ENCODE data around the gene MVK.

Gene MVK

GRCh38 chr12:109608270-109608669, 34.7 kb downstream of the MVK start:
- Histone ChIP-seq H3K27me3 (peaks cover 93% of the 10 kb centered on the region), H3K4me1 (ENCODE audit: control insufficient read depth in 1 of 2, insufficient read depth in 1 of 2, low read depth in 1 of 2, low read length in 1 of 2) (no peaks in the 10 kb centered on the region), H3K9me3 (no peaks in the 10 kb centered on the region), H3K36me3 (no peaks in the 10 kb centered on the region), H3K4me3 (ENCODE audit: low read depth in 1 of 2, low read length in 1 of 2) (no peak overlapping the region), H3K27ac (no peak overlapping the region)
- TF ChIP-seq CTCF (IDR thresholded peaks at IDR 0.05) = no peak

GRCh38 chr12:109608793-109609192, 35.2 kb downstream of the MVK start:
- H3K36me3 ChIP-seq = no peaks in the 10 kb centered on the region
- H3K4me1 ChIP-seq (ENCODE audit: control insufficient read depth in 1 of 2, insufficient read depth in 1 of 2, low read depth in 1 of 2, low read length in 1 of 2) = no peaks in the 10 kb centered on the region
- no peak overlapping the region for H3K27ac ChIP-seq
- no peak overlapping the region for H3K4me3 ChIP-seq (ENCODE audit: low read depth in 1 of 2, low read length in 1 of 2)
- no peak for TF ChIP-seq CTCF (IDR thresholded peaks at IDR 0.05)
- no peaks in the 10 kb centered on the region for H3K9me3 ChIP-seq
- peaks cover 93% of the 10 kb centered on the region for H3K27me3 ChIP-seq

- H3K27me3 ChIP-seq = peaks cover 93% of the 10 kb centered on the region
- no peaks in the 10 kb centered on the region for H3K36me3 ChIP-seq
- H3K9me3 ChIP-seq = no peaks in the 10 kb centered on the region
- H3K27ac ChIP-seq = no peak overlapping the region
- H3K4me3 ChIP-seq (ENCODE audit: low read depth in 1 of 2, low read length in 1 of 2) = no peak overlapping the region
- no peaks in the 10 kb centered on the region for H3K4me1 ChIP-seq (ENCODE audit: control insufficient read depth in 1 of 2, insufficient read depth in 1 of 2, low read depth in 1 of 2, low read length in 1 of 2)
- TF ChIP-seq CTCF (IDR thresholded peaks at IDR 0.05) = no peak
Observed at GRCh38 chr12:109609342-109609741, 35.7 kb downstream of the MVK start.

- Histone ChIP-seq H3K27me3 (peaks cover 94% of the 10 kb centered on the region), H3K9me3 (no peaks in the 10 kb centered on the region), H3K27ac (no peak overlapping the region), H3K36me3 (no peaks in the 10 kb centered on the region), H3K4me3 (ENCODE audit: low read depth in 1 of 2, low read length in 1 of 2) (no peak overlapping the region), H3K4me1 (ENCODE audit: control insufficient read depth in 1 of 2, insufficient read depth in 1 of 2, low read depth in 1 of 2, low read length in 1 of 2) (no peaks in the 10 kb centered on the region)
- no peak for TF ChIP-seq CTCF (IDR thresholded peaks at IDR 0.05)
Observed at GRCh38 chr12:109610523-109610922, 36.9 kb downstream of the MVK start.

- Histone ChIP-seq H3K36me3 (no peaks in the 10 kb centered on the region), H3K4me3 (ENCODE audit: low read depth in 1 of 2, low read length in 1 of 2) (no peak overlapping the region), H3K27ac (no peak overlapping the region), H3K27me3 (peaks cover 92% of the 10 kb centered on the region), H3K9me3 (no peaks in the 10 kb centered on the region), H3K4me1 (ENCODE audit: control insufficient read depth in 1 of 2, insufficient read depth in 1 of 2, low read depth in 1 of 2, low read length in 1 of 2) (no peaks in the 10 kb centered on the region)
- TF ChIP-seq CTCF (IDR thresholded peaks at IDR 0.05) = no peak
Observed at GRCh38 chr12:109611223-109611622, 37.6 kb downstream of the MVK start.

GRCh38 chr12:109612003-109612402, 38.4 kb downstream of the MVK start:
- no peak overlapping the region for H3K27ac ChIP-seq
- no peaks in the 10 kb centered on the region for H3K4me1 ChIP-seq (ENCODE audit: control insufficient read depth in 1 of 2, insufficient read depth in 1 of 2, low read depth in 1 of 2, low read length in 1 of 2)
- no peaks in the 10 kb centered on the region for H3K36me3 ChIP-seq
- H3K4me3 ChIP-seq (ENCODE audit: low read depth in 1 of 2, low read length in 1 of 2) = no peak overlapping the region
- TF ChIP-seq CTCF (IDR thresholded peaks at IDR 0.05) = no peak
- peaks cover 85% of the 10 kb centered on the region for H3K27me3 ChIP-seq
- no peaks in the 10 kb centered on the region for H3K9me3 ChIP-seq

All from neutrophil (primary cell).